Stimulated activated CD4-positive, alpha-beta T cell treated with anti-CD3 and anti-CD28 coated beads, Interleukin-15, amount 100 ng/mL, for 48 hours (primary cell): Measurements from ENCODE around the gene TMEM229B.
"Not testable (repeated sequence)": the region's sequence is repeated elsewhere in the genome, so short reads cannot be mapped to it uniquely, and the experiment has no call there.

Experiments used
- DNase-seq, 2 donors: peaks; one replicate each; pipeline ENCODE4 v3.0.0-alpha.2; 2020; ENCODE audit warnings: low read depth in 2 of 2

Gene TMEM229B

DNA sequence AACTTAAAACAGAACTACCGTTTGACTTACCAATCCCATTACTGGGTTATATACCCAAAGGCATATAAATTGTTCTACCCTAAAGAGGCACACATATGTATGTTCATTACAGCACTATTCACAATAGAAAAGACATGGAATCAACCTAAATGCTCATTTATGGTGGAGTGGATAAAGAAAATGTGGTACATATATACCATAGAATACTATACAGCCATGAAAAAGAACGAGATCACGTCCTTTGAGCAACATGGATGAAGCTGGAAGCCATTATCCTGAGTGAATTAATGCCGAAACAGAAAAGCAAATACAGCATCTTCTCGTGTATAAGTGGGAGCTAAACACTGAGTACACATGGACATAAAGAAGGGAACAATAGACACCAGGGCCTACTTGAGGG, 31.8 kb downstream of the TMEM229B start:
- DNase-seq, result no peak

GRCh38 chr14:67453575-67454300, 34.8 kb downstream of the TMEM229B start:
- no peak for DNase-seq

DNA sequence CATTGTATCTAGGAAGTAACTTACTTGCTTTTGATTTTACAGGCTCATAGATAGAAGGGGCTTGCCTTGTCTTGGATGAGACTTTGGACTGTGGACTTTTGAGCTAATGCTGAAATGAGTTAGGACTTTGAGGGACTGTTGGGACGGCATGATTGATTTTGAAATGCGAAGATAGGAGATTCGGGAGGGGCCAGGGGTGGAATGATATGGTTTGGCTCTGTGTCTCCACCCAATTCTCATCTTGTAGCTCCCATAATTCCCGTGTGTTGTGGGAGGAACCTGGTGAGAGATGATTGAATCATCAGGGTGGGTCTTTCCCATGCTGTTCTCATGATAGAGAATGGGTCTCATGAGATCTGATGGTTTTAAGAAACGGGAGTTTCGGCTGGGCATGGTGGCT, 36.9 kb downstream of the TMEM229B start:
- DNase-seq, result not testable (repeated sequence)

- no peak for DNase-seq
Measured at GRCh38 chr14:67449096-67449495, 39.4 kb downstream of the TMEM229B start.

GRCh38 chr14:67447033-67447381, 41.5 kb downstream of the TMEM229B start:
- no peak for DNase-seq

DNA sequence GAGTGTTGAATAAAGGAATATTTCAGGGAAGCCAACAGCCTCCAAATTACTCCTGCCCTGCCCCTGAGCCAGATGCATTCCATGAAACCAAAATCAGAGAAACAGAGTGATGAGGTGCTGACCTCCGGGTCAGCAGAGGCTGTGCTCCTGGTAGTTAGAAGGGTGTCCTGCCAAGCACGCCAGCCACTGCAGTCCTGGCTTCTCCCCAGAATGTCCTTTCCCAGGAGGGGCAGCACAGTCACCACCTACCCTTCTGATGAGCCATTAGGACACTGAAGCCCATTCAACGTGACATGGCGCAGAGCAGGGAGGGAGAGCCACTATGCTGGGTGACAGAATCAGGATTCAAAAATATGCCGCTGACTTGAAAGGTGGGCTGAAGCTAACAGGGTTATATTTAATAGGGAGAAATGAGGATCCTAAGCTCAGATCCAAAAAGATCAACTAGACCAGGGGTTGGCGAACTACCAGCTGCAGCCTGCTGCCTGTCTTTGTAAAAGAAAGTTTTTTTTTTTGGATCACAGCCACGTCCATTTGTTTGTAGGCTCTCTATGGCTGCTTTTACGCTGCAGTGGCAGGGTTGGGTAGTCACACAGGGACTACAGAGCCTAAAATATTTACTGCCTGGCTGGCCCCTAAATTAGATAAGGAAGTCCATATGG, 42.0 kb downstream of the TMEM229B start:
- no peak for DNase-seq

DNA sequence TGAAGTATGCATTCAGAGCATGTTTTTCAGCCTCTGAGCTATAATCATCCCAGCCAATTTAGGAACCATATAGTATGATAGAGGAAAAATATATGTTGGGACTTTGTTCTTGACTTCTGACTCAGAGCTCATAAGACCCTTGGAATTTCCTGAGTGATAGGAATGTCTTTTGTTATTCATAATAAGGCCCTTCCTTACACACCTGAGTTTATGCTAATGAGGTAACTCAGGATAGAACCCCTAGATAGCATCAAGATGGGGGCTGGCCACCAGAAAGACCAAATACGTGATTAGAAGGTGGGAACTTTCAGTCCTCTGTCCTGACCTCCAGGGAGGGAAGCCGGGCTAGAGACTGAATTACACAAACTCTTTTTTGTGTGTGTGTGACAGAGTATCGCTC, 44.1 kb downstream of the TMEM229B start:
- no peak for DNase-seq

DNA sequence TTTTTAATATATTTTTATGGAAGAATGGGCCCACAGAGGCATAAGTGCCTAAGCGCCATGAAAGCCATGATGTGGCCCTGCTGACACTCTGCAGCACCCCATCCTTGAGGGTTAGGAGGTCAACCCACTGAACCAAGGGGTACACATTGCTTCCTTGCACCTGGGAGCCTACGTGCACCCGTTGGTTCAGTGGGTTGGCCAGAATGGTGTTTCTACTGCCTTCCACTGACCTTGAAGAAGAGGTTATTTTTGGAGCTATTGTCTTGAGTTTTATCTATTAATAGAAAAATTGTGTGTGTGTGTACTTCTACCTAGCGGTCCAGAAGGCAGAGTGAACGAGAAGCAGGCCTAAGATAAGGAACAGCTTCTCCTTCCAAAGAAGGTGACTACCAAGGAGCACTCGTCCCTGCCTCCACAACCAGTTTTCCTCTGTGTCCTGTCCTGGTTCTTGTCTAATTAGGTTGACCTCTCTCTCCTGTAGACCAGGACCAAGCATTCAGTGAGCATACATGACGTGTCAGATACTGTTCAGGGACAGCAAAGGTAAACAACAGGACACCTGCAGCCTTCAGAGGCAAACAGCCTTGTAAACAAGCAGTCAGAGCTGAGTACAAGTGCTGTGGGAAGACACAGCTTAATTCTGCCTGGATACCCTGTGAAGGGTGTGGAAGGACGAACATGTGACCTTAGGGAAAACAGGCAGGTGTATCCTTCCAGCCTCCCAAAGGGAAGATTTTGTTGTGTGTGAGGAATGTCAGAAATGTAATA, 46.2 kb downstream of the TMEM229B start:
- no peak for DNase-seq

GRCh38 chr14:67441672-67442071, 46.8 kb downstream of the TMEM229B start:
- no peak for DNase-seq

DNA sequence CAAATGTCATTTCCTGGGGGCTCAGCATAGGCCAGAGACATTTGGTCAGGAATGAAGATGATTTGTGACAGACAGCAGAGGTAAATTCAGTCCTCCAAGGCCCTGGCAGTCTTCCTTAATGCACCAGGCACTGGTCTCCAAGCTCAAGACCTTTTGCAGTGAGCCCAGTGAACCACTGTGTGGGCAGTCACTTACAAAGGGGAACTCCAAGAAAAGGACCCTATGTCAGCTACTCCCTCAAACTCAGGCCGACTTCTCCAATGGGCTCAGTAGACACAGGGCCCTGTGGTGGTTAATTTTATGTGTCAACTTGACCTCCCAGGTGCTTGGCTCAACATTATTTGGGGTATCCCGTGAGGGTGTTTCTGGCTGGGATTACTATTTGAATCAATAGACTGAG, 47.3 kb downstream of the TMEM229B start:
- no peak for DNase-seq

GRCh38 chr14:67440513-67440912, 48.0 kb downstream of the TMEM229B start:
- DNase-seq, result no peak

GRCh38 chr14:67438969-67439368, 49.6 kb downstream of the TMEM229B start:
- DNase-seq, result no peak

GRCh38 chr14:67436006-67436866, 52.3 kb downstream of the TMEM229B start:
- no peak for DNase-seq

DNA sequence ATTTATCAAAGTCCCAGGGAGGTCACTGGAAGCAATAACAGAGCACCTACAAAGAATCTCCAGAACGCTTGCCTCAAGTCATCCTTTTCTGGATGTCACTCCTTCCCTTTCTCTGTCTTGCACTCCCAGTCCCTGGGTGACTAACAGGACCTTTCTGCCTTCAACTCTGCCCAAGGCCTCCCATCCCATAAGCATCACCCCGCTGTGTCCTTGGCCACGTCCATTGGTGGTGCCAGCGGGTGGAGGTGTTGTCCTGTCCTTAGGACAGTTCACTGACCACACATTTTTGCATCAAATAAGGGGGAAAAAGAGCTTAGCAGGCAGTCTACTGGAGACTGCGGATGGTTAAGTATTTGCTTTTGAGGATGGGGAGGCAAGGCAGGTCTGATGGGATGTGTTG, 52.9 kb downstream of the TMEM229B start:
- DNase-seq, result no peak

DNA sequence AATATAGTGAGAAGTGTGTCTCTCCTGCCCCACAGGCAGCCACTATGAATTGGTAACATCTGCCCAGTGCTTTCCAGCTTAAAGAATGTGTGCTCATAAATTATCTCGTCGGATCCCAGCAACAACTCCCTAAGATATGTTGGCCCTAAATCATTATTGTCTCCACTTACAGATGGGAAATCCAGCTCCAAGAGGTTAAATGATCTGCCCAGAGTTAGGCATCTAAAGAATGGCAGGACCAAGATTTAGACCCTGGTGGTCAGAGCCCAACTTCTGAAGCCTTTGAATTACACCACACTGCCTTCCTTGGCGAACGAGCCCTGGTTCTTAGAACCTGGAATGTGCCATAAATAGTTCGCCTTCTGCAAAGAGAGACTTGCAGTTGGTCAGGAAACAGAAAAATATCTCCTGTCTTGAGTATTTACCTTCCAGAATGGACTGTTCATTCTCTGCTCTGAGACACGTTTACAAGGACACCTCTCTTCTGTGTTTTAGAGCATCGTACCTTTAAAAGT, 56.4 kb downstream of the TMEM229B start:
- DNase-seq, result no peak

DNA sequence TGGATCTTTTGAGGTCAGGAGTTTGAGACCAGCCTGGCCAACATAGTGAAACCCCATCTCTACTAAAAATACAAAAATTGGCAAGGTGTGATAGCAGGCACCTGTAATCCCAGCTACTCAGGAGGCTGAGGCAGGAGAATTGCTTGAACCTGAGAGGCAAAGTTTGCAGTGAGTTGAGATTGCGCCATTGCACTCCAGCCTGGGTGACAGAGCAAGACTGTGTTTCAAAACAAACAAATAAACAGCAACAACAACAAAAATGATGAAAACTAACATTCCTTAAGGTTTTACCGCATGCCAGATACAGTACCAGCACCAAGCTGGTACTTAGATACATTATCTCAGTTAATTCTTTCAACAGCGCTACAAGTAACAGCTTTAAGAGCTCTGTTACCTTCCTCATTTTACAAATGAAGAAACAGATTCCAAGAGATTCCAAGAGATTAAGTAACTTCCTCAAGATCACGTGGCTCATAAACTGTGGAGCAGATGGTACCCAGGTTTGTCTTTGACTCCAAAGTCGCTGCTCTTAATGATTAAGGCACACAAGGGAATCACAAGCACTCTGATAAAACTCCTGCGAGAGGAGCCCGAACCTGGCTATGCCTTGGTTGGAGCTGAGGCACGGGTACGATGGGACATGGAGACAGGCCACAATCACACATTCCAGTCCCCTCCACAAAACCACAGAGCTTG, 58.9 kb downstream of the TMEM229B start:
- no peak for DNase-seq

DNA sequence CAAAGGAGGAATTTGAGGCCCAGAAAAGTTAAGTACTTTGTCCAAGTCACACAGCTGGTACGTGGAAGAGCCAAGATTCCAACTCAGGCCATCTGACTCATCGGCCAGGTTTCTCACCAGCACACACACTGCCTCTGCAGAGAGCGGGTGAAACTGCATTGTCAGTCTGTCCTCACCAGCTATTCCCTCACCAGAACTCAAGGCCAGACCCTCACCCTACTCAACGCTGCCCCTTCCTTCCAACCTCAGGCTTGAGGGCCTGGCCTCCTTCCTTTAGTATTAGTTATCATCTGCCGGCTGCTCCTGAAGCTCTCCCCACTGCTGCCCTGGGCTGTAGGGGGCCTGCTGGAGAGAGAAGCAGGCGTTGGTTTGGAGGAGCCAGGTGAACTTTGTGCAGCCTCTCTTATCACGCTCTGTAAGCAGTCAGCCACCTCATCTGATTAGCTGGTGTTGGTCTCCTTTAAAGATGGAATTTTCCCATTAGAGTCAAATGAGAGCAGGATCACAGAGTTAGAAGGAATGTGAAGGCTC, 60.0 kb downstream of the TMEM229B start:
- no peak for DNase-seq

GRCh38 chr14:67426983-67427606, 61.4 kb downstream of the TMEM229B start:
- DNase-seq, result peak; percentile 56 to 63

- no peak for DNase-seq
Measured at GRCh38 chr14:67426161-67426560, 62.4 kb downstream of the TMEM229B start.

DNA sequence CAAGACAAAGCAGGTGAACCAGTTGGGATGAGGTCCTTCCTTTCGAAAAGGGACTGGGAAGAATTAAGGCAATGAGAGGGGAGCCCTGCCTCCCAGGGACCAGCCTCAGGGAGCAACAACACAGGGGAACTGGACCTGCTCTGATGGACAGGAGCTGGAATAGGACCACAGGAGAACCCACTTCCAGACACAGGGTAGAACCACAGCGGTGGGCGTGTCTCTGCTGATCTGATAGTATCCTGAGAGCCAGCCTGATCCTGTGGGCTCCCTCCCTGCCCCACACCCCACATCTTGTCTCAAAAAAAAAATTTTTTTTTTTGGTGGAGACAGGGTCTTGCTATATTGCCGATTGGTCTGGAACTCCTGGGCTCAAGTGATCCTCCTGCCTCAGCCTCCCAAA, 62.9 kb downstream of the TMEM229B start:
- no peak for DNase-seq
